AG09309 (cell line): ENCODE results near the gene CCL1.

ENCODE experiments used
- DNase-seq: peaks from one replicate; pipeline ENCODE4 v3.0.0-alpha.2; 2010; ENCODE audit warnings: low read depth
- H3K4me3 ChIP-seq: 2 replicates; pipeline ENCODE4 v1.5.1; 2011; ENCODE audit warnings: mild to moderate bottlenecking, low read depth, low read length, moderate library complexity; ENCODE audit not compliant: control insufficient read depth
- CTCF ChIP-seq: IDR thresholded peaks from 2 replicates; pipeline ENCODE4 v1.5.1; 2011; ENCODE audit warnings: mild to moderate bottlenecking, low read depth, low read length, inconsistent platforms; ENCODE audit not compliant: insufficient read depth, control insufficient read depth; ENCODE audit errors: missing control alignments

CCL1 gene

GRCh38 chr17:34377078-34377823 is 14.2 kb upstream of the CCL1 start:
- TF ChIP-seq CTCF: no peak
- no peak for DNase-seq
- no peak overlapping the region for H3K4me3 ChIP-seq

GRCh38 chr17:34375426-34375997 is 12.5 kb upstream of the CCL1 start:
- no peak for TF ChIP-seq CTCF
- no peak overlapping the region for H3K4me3 ChIP-seq
- no peak for DNase-seq

DNA sequence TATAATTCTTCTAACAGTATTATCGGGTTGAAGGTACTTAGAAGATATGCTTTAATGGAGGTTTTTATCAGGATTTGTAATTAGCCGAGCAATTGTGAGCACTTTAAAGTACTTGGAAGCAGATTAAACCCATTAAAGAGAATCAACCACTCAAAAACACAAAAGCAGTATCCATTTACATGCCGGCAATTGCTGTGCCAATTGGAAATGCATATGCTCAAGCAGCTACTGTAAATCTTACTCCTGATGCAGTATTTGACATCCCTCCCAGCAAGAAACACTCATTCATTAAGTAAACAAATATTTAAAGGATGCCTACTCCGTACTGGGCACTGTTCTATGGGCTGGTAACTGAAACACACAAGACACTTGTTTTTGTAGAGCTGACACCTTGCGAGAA is 11.4 kb upstream of the CCL1 start:
- no peak for DNase-seq
- no peak overlapping the region for H3K4me3 ChIP-seq
- no peak for TF ChIP-seq CTCF

DNA sequence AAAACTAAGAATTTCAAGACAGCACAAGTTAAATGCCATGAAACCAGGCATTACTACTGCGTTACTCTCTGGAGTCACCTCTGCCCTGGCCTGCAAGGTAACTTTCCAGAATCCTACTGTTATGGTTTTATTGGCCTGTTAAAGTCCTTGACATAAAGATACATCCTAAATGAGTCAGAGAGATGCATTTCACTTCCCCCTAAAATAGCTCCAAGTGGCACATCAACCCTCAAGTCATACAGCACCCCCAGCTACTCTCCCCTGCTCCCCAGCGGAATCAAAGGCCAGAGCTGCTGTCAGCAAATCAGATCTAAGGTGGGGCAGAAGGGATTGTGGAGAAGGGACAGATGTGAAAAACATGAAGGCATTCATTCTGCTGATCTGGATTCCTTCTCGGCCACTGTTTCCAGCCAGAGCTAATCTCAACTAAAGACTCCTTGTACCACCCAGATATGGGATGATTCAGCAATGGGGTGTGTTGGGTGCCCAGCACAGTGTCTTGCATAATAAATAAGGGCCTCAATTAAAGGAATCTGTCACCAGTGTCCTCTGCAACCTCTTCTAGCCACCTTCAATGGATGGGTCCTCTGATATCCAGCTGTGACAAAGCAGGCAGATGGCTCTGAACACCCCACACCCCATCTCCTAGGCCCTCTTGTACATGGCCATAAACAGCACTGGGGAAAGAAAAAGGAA is 8.5 kb upstream of the CCL1 start:
- no peak overlapping the region for H3K4me3 ChIP-seq
- no peak for TF ChIP-seq CTCF
- no peak for DNase-seq

DNA sequence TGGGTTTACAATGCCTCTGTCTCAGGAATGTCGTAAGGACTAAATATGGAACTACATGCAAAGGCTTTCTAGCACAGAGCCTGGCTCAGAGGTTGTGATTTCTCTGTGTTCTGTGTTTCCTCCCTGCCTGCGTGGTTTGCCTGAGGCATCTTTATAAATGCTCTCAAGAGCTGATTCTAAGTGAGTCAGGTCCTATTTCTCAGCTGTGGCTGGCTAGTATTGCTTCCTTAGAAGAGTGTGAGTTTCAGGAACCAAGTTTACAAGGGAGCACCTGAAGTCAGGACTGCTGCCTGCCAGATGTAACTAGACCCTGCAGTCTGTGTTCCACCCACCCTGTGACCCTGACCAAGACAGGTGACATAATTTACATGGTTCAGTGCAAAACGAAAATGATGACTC is 8.0 kb upstream of the CCL1 start:
- peak; percentile 11 for DNase-seq
- H3K4me3 ChIP-seq: no peak overlapping the region
- TF ChIP-seq CTCF: no peak

- no peak for TF ChIP-seq CTCF
Measured at GRCh38 chr17:34370376-34370996, 7.5 kb upstream of the CCL1 start.

More at GRCh38 chr17:34370376-34370996, 7.5 kb upstream of the CCL1 start:
- no peak overlapping the region for H3K4me3 ChIP-seq
- DNase-seq: no peak
